GM12875 (cell line): Measurements from ENCODE around the gene LTBP3.

Experiments
- H3K4me3 ChIP-seq: one replicate; pipeline ENCODE4 v1.5.1; 2011; ENCODE audit warnings: low read depth, low read length, control low read depth
- CTCF ChIP-seq: IDR thresholded peaks from 2 replicates; pipeline ENCODE4 v1.5.1; 2011; ENCODE audit warnings: low read depth, mild to moderate bottlenecking, control low read depth, inconsistent platforms, low read length, moderate library complexity, borderline replicate concordance; ENCODE audit not compliant: insufficient read depth

The LTBP3 gene

GRCh38 chr11:65500387-65501185 lies 57.6 kb downstream of the LTBP3 start:
- TF ChIP-seq CTCF = no peak
- peak overlapping the region; percentile 90 for H3K4me3 ChIP-seq

- peak overlapping the region; percentile 90 for H3K4me3 ChIP-seq
- TF ChIP-seq CTCF = no peak
Observed at GRCh38 chr11:65499713-65500386, 58.3 kb downstream of the LTBP3 start.

GRCh38 chr11:65498977-65499712 lies 59.0 kb downstream of the LTBP3 start, which contains the start of gene MALAT1:
Gene MALAT1 (plus strand): TSS chr11:65499045.
- peak within 1 kb of the TSS; percentile 90 for H3K4me3 ChIP-seq
- no peak for TF ChIP-seq CTCF

- no peak for TF ChIP-seq CTCF
- peak overlapping the region; percentile 84 for H3K4me3 ChIP-seq
Observed at GRCh38 chr11:65498727-65498976, 59.5 kb downstream of the LTBP3 start.

- TF ChIP-seq CTCF = no peak
- H3K4me3 ChIP-seq = peak overlapping the region; percentile 84
Observed at GRCh38 chr11:65498042-65498726, 60.0 kb downstream of the LTBP3 start.

GRCh38 chr11:65497141-65498041 lies 60.8 kb downstream of the LTBP3 start:
- TF ChIP-seq CTCF = no peak
- peak overlapping the region; percentile 84 for H3K4me3 ChIP-seq
